Measurements from ENCODE around the gene SPATS2L. TPM values are rescaled to one million over a fixed set of nuclear protein-coding genes. Genes with fewer than 3 reads are reported as not detected.

The SPATS2L gene
- total and polyA plus RNA-seq, 2 of the 13 experiments (the other 11 are each of a cell fraction or from before 2014, with no cell fraction given) = 154 to 212 TPM

DNA sequence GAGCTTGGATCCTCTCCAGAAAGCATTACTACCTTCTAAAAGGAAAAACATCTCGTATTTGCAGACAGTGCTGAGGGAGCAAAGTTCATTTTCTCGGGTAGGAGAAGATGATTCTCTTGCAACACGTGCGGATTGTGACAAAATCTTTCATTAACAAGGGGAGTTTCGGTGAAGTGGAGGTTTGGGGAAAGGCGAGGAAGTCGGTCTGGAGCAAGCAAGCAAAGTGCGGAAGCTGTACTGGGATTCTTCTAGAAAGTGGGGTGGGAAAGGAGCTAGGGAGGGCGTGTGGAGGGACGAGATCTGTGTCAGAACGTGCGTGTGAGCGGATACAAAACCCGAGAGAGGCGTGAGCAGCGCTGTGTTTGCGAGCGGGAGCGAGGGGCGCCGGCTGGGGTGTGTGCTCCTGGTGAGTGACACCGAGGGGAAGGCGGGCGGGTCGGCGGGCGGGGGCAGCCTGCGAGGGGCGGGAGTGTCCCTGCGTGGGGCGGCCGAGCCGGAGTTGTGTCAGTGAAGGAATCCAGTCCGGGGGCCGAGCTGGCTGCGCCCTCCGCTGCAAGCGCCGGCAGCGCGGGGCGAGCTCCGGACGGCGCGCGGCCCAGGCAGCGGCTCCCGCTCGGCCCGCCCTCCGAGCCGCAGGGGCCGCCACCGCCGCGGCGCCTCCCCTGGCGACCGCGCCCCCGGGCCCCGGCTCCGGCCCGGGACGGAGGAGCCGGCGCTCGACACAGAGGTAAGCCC is at the start of gene SPATS2L (continued):
- TF ChIP-seq ZBTB37 (CRISPR knock-in tag; IDR thresholded peaks at IDR 0.05) (no peak), ZNF281 (CRISPR knock-in tag; IDR thresholded peaks at IDR 0.05; ENCODE audit: borderline replicate concordance) (peak; percentile 33; the same call in 1 of the 2 replicates), ZGPAT (CRISPR knock-in tag; IDR thresholded peaks at IDR 0.05) (peak; percentile 83), SRSF1 (optimal IDR thresholded peaks at IDR 0.05; ENCODE audit: low read depth, low read length) (peak; percentile 49), HNF1B (CRISPR knock-in tag; IDR thresholded peaks at IDR 0.05) (0 out of 2 replicates have a peak, but pooled peaks have one; percentile 61), NFRKB (IDR thresholded peaks at IDR 0.05) (no peak), ZNF20 (CRISPR knock-in tag; IDR thresholded peaks at IDR 0.05) (no peak), ZNF709 (CRISPR knock-in tag; IDR thresholded peaks at IDR 0.05) (no peak; the same call in 1 of the 2 replicates), ZNF891 (CRISPR knock-in tag; IDR thresholded peaks at IDR 0.05) (no peak; the same call in 1 of the 2 replicates), ZBTB7B (CRISPR knock-in tag; IDR thresholded peaks at IDR 0.05) (peak; percentile 78), CERS6 (CRISPR knock-in tag; IDR thresholded peaks at IDR 0.05) (no peak), ZNF234 (CRISPR knock-in tag; conservative IDR thresholded peaks at IDR 0.05) (no peak), ATAD3A (CRISPR knock-in tag; IDR thresholded peaks at IDR 0.05) (no peak), HES4 (CRISPR knock-in tag; IDR thresholded peaks at IDR 0.05; ENCODE audit: borderline replicate concordance) (no peak), ZNF337 (CRISPR knock-in tag; IDR thresholded peaks at IDR 0.05; ENCODE audit: borderline replicate concordance, low read depth) (no peak)
- TF ChIP-seq, protein P1, sequence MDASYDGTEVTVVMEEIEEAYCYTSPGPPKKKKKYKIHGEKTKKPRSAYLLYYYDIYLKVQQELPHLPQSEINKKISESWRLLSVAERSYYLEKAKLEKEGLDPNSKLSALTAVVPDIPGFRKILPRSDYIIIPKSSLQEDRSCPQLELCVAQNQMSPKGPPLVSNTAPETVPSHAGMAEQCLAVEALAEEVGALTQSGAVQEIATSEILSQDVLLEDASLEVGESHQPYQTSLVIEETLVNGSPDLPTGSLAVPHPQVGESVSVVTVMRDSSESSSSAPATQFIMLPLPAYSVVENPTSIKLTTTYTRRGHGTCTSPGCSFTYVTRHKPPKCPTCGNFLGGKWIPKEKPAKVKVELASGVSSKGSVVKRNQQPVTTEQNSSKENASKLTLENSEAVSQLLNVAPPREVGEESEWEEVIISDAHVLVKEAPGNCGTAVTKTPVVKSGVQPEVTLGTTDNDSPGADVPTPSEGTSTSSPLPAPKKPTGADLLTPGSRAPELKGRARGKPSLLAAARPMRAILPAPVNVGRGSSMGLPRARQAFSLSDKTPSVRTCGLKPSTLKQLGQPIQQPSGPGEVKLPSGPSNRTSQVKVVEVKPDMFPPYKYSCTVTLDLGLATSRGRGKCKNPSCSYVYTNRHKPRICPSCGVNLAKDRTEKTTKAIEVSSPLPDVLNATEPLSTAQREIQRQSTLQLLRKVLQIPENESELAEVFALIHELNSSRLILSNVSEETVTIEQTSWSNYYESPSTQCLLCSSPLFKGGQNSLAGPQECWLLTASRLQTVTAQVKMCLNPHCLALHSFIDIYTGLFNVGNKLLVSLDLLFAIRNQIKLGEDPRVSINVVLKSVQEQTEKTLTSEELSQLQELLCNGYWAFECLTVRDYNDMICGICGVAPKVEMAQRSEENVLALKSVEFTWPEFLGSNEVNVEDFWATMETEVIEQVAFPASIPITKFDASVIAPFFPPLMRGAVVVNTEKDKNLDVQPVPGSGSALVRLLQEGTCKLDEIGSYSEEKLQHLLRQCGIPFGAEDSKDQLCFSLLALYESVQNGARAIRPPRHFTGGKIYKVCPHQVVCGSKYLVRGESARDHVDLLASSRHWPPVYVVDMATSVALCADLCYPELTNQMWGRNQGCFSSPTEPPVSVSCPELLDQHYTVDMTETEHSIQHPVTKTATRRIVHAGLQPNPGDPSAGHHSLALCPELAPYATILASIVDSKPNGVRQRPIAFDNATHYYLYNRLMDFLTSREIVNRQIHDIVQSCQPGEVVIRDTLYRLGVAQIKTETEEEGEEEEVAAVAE (CRISPR knock-in tag; IDR thresholded peaks at IDR 0.05; ENCODE audit: borderline replicate concordance) = peak; percentile 86
